ENCODE results near the gene ASB10. TPM values are rescaled to one million over a fixed set of nuclear protein-coding genes. Genes with fewer than 3 reads are reported as not detected.

The ASB10 gene
- total RNA-seq, 4 donors from 2014 or later: not detected

DNA sequence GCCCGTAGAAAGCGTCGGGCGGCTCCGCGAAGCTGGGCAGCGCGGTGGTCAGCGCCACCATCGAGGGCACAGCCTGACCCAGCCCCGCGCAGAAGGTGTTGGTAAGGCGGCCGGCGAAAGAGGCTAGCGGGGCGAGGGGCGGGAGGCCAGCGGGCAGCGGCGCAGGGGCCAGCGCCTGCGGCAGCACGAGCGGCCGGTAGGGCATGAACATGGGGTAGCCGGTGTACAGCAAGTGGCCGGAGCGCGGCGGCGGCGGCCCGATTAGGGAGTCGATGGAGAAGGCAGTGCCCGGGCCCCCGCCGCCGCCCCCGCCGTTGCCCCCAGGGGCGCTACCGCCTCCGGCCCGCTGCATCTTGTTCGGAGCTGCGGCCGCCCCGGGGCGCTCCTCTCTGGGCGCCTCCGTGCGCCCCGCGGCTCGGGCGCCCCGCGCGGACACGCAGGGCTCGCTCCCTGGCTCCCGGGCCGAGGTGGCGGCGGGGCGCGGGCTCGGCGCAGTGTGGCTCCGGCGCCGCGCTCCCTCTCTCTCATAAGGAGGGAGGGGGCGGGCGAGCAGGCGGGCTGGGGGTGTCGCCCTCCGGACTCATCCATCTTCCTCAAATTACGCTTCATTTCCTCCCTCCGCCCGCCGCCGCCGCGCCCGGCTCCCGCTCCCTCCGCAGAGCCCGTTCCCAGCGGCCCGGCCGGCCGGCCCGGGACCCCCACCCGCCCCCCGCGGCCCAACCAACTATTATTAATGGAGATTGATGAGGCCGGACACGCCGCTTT lies 19.7 kb downstream of the ASB10 start, which contains the start of gene GBX1:
Gene GBX1 (minus strand): TSS at position 498 of the 765 bp plus-strand sequence. CDS start 146 bp downstream, at position 352.
- peak; percentile 58 for ATAC-seq (ENCODE audit: low FRiP score)
- no peak for DNase-seq (ENCODE audit: low spot score)
- TF ChIP-seq, protein P1, sequence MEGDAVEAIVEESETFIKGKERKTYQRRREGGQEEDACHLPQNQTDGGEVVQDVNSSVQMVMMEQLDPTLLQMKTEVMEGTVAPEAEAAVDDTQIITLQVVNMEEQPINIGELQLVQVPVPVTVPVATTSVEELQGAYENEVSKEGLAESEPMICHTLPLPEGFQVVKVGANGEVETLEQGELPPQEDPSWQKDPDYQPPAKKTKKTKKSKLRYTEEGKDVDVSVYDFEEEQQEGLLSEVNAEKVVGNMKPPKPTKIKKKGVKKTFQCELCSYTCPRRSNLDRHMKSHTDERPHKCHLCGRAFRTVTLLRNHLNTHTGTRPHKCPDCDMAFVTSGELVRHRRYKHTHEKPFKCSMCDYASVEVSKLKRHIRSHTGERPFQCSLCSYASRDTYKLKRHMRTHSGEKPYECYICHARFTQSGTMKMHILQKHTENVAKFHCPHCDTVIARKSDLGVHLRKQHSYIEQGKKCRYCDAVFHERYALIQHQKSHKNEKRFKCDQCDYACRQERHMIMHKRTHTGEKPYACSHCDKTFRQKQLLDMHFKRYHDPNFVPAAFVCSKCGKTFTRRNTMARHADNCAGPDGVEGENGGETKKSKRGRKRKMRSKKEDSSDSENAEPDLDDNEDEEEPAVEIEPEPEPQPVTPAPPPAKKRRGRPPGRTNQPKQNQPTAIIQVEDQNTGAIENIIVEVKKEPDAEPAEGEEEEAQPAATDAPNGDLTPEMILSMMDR (IDR thresholded peaks at IDR 0.05): no peak

DNA sequence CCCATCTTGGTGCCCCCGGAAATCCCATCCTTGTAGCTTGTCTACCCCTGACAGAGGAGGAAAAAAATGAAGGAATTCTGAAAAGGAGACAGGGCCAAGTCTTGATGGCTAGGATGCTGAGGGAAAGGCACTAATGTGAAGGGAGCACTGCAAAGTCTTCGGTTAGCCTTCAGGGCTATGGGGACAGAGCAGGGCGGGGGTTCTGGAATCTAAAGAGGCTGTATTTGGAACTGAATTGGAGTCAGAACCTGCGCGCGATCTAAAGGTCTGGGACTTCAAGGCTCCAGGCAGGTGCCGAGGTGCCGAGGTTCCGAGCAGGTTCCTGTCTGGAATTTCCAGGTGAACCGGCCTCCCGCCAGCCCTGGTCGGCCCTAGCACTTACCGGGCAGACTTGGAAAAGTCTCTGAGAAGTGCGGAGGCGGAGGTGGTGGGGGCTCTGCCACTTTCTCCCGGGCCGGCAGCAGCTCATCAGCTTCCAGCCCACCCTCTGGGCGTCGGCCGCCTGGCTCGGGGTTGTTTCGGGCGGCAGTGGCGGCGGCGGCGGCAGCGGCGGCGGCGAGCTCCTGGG lies 20.3 kb downstream of the ASB10 start:
- ATAC-seq (ENCODE audit: low FRiP score) (no peak), DNase-seq (ENCODE audit: low spot score) (no peak)
- TF ChIP-seq, protein P1 (IDR thresholded peaks at IDR 0.05): no peak

DNA sequence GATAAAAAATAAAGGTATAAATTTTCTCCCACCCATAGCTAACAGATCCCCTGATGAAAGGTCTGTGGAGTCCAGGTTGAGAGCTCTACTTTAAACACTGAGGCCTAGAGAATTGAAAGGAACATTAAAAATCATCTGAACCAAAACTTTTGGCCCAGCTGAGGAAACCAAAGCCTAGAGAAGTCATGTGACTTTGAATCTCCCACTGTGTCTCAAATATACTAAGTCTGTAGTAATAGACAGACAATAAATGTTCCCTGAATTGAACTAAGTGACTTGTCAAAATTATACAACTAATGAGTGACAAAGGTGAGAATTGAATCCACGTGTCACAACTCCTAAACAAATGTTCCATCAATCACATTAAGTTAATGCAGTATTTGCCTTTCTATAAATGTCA lies 25.3 kb downstream of the ASB10 start:
- TF ChIP-seq, protein P1 (IDR thresholded peaks at IDR 0.05): no peak
- DNase-seq (ENCODE audit: low spot score) (no peak), ATAC-seq (ENCODE audit: low FRiP score) (no peak)

DNA sequence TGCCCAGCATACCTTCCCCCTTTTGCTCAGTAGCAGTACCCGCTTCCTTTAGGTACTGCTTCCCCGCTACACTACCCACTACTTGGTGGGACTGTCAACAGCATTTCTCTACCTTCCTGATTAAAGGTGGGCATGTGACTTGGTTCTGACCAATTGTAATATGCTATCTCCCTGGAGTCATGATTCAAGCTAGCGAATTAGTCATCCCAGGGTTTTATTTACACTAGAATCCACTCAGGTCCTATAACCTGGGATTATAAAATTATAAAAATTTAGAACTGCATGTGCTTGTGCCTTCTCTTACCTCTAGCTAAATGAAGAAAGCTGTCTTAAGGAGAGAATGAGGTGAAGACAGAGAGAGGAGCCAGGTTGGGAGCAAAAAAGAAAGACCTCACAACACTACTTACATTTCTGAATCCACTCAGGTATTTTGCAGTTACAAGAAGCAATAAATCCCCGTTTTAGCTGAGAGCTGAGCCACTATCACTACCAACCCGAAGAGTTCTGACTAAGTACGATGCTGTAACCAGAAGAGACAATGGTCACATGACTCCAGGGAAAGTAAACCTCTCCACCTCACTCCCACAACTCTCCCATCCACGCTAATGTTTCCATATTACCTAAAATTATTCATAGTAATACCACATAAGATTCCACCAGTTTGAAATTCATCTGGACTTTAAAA lies 29.3 kb downstream of the ASB10 start:
- ATAC-seq (ENCODE audit: low FRiP score) (no peak), DNase-seq (ENCODE audit: low spot score) (no peak)
- TF ChIP-seq, protein P1 (IDR thresholded peaks at IDR 0.05): no peak

DNA sequence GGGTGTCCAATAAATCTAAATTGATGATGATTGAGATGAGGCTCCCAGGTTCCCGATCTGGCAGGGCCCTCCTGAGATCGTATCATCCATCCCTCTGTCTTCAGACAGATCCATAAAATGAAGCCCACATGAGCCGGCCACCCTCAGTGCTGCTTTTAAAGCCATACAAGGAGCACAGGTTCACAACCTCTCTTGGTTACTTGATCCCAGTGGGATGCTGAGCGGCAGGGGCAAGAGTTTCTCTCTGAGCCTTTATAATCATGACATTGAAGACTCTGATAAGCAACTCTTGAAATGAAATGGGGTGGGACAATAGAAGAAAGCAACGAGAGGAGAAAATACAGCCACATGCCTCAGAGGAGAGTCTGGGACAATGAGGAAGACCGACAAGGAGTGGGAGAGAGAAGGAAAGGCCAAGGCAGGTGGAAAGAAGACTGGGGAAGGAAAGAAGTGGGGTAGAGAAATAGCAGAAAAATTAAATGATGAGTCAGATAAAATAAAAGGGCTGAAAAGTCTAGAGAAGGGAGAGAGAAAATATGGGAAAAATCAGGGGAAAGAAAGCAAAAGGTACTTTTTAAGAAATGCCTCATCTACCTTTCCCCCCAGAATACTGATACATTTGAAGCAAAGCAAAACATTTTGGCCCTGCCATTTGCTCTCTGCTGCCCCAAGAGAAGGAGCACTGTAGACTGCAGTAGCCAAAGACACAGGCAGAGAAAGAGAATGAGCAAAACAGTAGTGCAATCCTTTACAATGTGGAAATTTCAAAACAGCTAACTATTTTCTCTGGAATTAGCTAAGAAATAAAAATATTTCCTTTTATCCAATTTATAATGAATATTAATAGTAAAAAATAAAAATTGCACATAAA lies 34.2 kb downstream of the ASB10 start:
- no peak for ATAC-seq (ENCODE audit: low FRiP score)
- TF ChIP-seq, protein P1 (IDR thresholded peaks at IDR 0.05): no peak

DNA sequence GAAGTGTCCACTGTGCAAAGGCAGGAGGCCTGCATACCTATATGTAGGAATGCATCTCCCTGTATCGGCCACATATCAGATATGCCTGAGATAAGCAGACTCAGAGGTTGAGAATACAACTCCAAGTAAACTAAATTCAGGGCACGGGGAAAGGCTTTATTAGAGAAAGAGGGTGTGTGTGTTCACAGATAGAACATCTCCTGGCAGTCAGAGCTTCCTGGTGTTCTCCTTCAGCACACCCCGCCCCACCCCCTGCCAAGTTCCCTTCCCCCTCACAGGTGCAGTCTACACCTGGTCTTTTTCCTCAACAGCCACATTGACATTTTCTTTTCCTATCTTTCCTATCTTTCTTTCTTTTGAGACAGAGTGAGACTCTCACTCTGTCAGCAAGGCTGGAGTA lies 36.7 kb downstream of the ASB10 start:
- no peak for DNase-seq (ENCODE audit: low spot score)
- TF ChIP-seq, protein P1 (IDR thresholded peaks at IDR 0.05): no peak

More for the DNA sequence above, 34.2 kb downstream of the ASB10 start:
- DNase-seq (ENCODE audit: low spot score): no peak

More for the DNA sequence above, 36.7 kb downstream of the ASB10 start:
- no peak for ATAC-seq (ENCODE audit: low FRiP score)

Measured in omental fat pad (tissue), 4 donors.